Measurements from ENCODE around the gene TMEM171.

DNA sequence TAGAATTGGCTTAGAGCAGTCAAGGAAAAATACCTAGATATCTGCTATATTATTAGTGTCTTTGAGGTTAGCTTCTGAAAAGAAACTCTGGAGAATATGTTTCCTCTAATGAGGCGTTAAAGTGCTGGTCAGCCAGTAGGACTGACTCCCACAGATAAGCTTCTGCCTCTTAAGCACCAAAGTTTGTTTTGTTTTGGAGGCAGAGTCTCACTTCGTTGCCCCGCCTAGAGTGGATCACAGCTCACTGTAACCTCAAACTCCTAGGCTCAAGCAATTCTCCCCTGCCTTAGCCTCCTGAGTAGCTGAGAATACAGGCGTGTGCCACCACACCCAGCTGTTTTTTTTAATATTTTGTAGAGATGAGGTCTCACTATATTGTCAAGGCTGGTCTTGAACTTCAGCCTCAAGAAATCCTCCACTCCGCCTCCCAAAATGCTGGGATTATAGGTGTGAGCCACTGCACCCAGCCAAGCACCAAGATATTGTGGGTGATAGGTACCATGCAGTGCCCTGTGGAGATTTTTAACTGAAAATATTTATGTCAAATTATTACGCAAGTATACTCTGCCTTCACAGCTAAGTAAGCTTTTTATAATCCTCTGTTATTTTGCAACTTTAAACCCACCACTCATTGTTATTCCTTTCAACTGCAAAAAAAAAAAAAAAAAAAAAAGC is 24.7 kb upstream of the TMEM171 start:
- TF ChIP-seq POLR2AphosphoS5 (IDR thresholded peaks at IDR 0.05), result no peak
- TF ChIP-seq, protein P1, sequence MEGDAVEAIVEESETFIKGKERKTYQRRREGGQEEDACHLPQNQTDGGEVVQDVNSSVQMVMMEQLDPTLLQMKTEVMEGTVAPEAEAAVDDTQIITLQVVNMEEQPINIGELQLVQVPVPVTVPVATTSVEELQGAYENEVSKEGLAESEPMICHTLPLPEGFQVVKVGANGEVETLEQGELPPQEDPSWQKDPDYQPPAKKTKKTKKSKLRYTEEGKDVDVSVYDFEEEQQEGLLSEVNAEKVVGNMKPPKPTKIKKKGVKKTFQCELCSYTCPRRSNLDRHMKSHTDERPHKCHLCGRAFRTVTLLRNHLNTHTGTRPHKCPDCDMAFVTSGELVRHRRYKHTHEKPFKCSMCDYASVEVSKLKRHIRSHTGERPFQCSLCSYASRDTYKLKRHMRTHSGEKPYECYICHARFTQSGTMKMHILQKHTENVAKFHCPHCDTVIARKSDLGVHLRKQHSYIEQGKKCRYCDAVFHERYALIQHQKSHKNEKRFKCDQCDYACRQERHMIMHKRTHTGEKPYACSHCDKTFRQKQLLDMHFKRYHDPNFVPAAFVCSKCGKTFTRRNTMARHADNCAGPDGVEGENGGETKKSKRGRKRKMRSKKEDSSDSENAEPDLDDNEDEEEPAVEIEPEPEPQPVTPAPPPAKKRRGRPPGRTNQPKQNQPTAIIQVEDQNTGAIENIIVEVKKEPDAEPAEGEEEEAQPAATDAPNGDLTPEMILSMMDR (IDR thresholded peaks at IDR 0.05 in 8 of 11, conservative IDR thresholded peaks at IDR 0.05 in 3 of 11), result no peak
- no peak for TF ChIP-seq POLR2A (IDR thresholded peaks at IDR 0.05)

Data from spleen (tissue), 7 donors.